ENCODE measurements around the gene COL4A2. TPM values are rescaled to one million over a fixed set of nuclear protein-coding genes. Genes with fewer than 3 reads are reported as not detected.
"Not testable (repeated sequence)": the region's sequence is repeated elsewhere in the genome, so short reads cannot be mapped to it uniquely, and the experiment has no call there.

The COL4A2 gene
- total RNA-seq, 4 donors from 2014 or later, result 419 to 931 (median 555) TPM

GRCh38 chr13:110450941-110451730 lies 144.1 kb downstream of the COL4A2 start:
- TF ChIP-seq EP300 (IDR thresholded peaks at IDR 0.05), result no peak
- TF ChIP-seq POLR2AphosphoS5 (IDR thresholded peaks at IDR 0.05), result no peak
- TF ChIP-seq, protein P1, sequence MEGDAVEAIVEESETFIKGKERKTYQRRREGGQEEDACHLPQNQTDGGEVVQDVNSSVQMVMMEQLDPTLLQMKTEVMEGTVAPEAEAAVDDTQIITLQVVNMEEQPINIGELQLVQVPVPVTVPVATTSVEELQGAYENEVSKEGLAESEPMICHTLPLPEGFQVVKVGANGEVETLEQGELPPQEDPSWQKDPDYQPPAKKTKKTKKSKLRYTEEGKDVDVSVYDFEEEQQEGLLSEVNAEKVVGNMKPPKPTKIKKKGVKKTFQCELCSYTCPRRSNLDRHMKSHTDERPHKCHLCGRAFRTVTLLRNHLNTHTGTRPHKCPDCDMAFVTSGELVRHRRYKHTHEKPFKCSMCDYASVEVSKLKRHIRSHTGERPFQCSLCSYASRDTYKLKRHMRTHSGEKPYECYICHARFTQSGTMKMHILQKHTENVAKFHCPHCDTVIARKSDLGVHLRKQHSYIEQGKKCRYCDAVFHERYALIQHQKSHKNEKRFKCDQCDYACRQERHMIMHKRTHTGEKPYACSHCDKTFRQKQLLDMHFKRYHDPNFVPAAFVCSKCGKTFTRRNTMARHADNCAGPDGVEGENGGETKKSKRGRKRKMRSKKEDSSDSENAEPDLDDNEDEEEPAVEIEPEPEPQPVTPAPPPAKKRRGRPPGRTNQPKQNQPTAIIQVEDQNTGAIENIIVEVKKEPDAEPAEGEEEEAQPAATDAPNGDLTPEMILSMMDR (IDR thresholded peaks at IDR 0.05), result no peak
- TF ChIP-seq POLR2A (IDR thresholded peaks at IDR 0.05; ENCODE audit: low read depth), result no peak
- no peaks in the 10 kb centered on the region for H3K27me3 ChIP-seq
- H3K27ac ChIP-seq (replicated peaks in 1 of 4), result peak overlapping the region in 3 of 4 donors; percentile 71 to 83 (median 83)
- H3K4me1 ChIP-seq, result peaks cover 0 to 49% (median 46%) of the 10 kb centered on the region in 4 donors
- DNase-seq (ENCODE audit: extremely low spot score), result no peak
- intact Hi-C loops (cut with DNase I), result loop anchor here (10.0 kb wide), 1 partner anchor 364 kb away; no protein-coding TSS in a partner anchor
- H3K9me3 ChIP-seq, result no peaks in the 10 kb centered on the region
- WGBS, result 87% methylated on average over 12 of the region's 12 CpGs
- H3K4me3 ChIP-seq, result no peak overlapping the region
- H3K36me3 ChIP-seq, result peaks cover 23 to 94% (median 83%) of the 10 kb centered on the region in 4 donors

- intact Hi-C loops (cut with DNase I), result loop anchor here (10.0 kb wide), 1 partner anchor 362 kb away; no protein-coding TSS in a partner anchor
Observed at GRCh38 chr13:110453091-110453490, 146.0 kb downstream of the COL4A2 start.

GRCh38 chr13:110453797-110454196 lies 146.7 kb downstream of the COL4A2 start:
- Histone ChIP-seq H3K27me3 (no peaks in the 10 kb centered on the region), H3K4me3 (no peak overlapping the region), H3K27ac (replicated peaks in 1 of 4) (peak overlapping the region; percentile 5 to 83 (median 52)), H3K9me3 (no peaks in the 10 kb centered on the region), H3K4me1 (peaks cover 0 to 31% (median 25%) of the 10 kb centered on the region in 4 donors), H3K36me3 (peaks cover 28 to 89% (median 78%) of the 10 kb centered on the region in 4 donors)
- no peak for DNase-seq (ENCODE audit: extremely low spot score)
- TF ChIP-seq POLR2A (IDR thresholded peaks at IDR 0.05; ENCODE audit: low read depth), result no peak
- TF ChIP-seq, protein P1 (IDR thresholded peaks at IDR 0.05), result no peak
- TF ChIP-seq POLR2AphosphoS5 (IDR thresholded peaks at IDR 0.05), result no peak
- no peak for TF ChIP-seq EP300 (IDR thresholded peaks at IDR 0.05)
- intact Hi-C loops (cut with DNase I), result loop anchor here (10.0 kb wide), 1 partner anchor 361 kb away; no protein-coding TSS in a partner anchor
- WGBS, result 63% methylated on average over 2 of the region's 2 CpGs

More at GRCh38 chr13:110453091-110453490, 146.0 kb downstream of the COL4A2 start:
- Histone ChIP-seq H3K36me3 (peaks cover 23 to 89% (median 78%) of the 10 kb centered on the region in 4 donors), H3K27ac (replicated peaks in 1 of 4) (peak overlapping the region in 2 of 4 donors; percentile 23 to 83), H3K4me1 (peaks cover 0 to 38% (median 32%) of the 10 kb centered on the region in 4 donors)
- 96% methylated on average over 11 of the region's 11 CpGs for WGBS
- not testable (repeated sequence) for DNase-seq (ENCODE audit: extremely low spot score); H3K27me3 ChIP-seq; H3K9me3 ChIP-seq; H3K4me3 ChIP-seq

GRCh38 chr13:110454227-110454859 lies 147.3 kb downstream of the COL4A2 start:
- Histone ChIP-seq H3K4me1 (peaks cover 0 to 27% (median 21%) of the 10 kb centered on the region in 4 donors), H3K36me3 (peaks cover 33 to 89% (median 80%) of the 10 kb centered on the region in 4 donors), H3K27me3 (no peaks in the 10 kb centered on the region), H3K4me3 (no peak overlapping the region), H3K9me3 (no peaks in the 10 kb centered on the region), H3K27ac (replicated peaks in 1 of 4) (peak overlapping the region; percentile 50 to 83 (median 52))
- DNase-seq (ENCODE audit: extremely low spot score), result no peak
- intact Hi-C loops (cut with DNase I), result loop anchor here (10.0 kb wide), 1 partner anchor 360 kb away; no protein-coding TSS in a partner anchor
- WGBS, result 84% methylated on average over 21 of the region's 21 CpGs
- no peak for TF ChIP-seq EP300 (IDR thresholded peaks at IDR 0.05)
- TF ChIP-seq, protein P1 (IDR thresholded peaks at IDR 0.05), result no peak
- no peak for TF ChIP-seq POLR2A (IDR thresholded peaks at IDR 0.05; ENCODE audit: low read depth)
- TF ChIP-seq POLR2AphosphoS5 (IDR thresholded peaks at IDR 0.05), result no peak

DNA sequence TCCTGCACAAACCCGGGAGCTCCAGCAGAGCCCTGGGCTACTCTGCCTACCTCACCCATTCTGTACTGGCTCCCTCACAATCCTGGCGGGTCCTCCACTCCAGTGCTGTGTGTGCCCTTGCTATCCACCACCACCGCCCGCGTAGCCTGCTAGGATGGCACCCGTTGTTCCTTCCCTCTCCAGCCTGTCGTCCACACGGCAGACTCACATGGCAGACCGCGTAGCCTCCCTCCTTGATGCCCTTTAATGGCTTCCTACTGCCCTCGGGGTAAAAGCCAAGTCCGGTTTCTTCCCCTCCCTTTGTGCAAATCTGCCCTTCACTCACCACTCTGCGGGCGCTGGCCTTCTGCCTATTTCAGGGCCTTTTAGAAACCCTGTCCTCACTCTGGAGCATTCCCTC lies 147.9 kb downstream of the COL4A2 start:
- Histone ChIP-seq H3K4me3 (no peak overlapping the region), H3K27me3 (no peaks in the 10 kb centered on the region), H3K4me1 (peaks cover 0 to 27% (median 19%) of the 10 kb centered on the region in 4 donors), H3K27ac (replicated peaks in 1 of 4) (peak overlapping the region; percentile 50 to 83 (median 52)), H3K9me3 (no peaks in the 10 kb centered on the region), H3K36me3 (peaks cover 33 to 89% (median 79%) of the 10 kb centered on the region in 4 donors)
- 72% methylated on average over 14 of the region's 14 CpGs for WGBS
- no peak for DNase-seq (ENCODE audit: extremely low spot score)
- TF ChIP-seq POLR2A (IDR thresholded peaks at IDR 0.05; ENCODE audit: low read depth), result no peak
- TF ChIP-seq, protein P1 (IDR thresholded peaks at IDR 0.05), result no peak
- peak in 1 of 2 donors; percentile 49 for TF ChIP-seq POLR2AphosphoS5 (IDR thresholded peaks at IDR 0.05)
- no peak for TF ChIP-seq EP300 (IDR thresholded peaks at IDR 0.05)
- intact Hi-C loops (cut with DNase I), result loop anchor here (10.0 kb wide), 1 partner anchor 360 kb away; no protein-coding TSS in a partner anchor

Measured in esophagus muscularis mucosa (tissue), 4 donors.